Activated CD4-positive, alpha-beta T cell treated with anti-CD3 and anti-CD28 coated beads, Interleukin-10, Interleukin-2, amounts not matched to agents 100 ng/mL and 50 ng/mL, durations not matched to agents 16 hours and 8 hours (primary cell): ENCODE results near the gene PALMD.
A peak's percentile ranks its signal among the peaks of the same experiment; 100 is the strongest.

Experiments used
- DNase-seq: peaks from one replicate; pipeline ENCODE4 v3.0.0-alpha.2; 2020

The PALMD gene

DNA sequence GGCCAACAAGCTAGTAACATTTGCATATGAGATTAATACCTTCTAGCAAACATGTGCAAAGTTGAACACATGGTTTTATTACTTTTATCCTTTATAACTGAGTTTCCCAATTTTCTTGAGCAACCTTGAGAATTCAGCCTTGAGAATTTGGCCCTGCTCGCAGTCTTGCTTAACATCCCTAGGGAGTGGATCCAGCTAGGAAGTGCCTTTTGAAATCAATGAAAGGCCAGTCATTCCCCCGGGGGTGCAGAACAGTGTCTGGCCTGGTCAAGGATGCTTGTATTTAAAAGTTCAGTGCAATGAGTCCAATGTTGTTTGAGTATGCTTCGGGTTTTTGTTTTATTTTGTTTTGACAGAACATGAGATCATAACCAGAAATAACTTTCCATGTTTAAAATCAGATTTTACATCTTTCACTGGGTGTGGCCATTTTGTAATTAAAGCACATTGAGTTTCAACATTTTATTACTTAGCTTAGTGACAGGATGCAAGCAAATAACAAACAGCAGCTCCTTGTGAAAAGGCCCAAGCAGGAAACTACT is 16.7 kb downstream of the PALMD start:
- DNase-seq = no peak

DNA sequence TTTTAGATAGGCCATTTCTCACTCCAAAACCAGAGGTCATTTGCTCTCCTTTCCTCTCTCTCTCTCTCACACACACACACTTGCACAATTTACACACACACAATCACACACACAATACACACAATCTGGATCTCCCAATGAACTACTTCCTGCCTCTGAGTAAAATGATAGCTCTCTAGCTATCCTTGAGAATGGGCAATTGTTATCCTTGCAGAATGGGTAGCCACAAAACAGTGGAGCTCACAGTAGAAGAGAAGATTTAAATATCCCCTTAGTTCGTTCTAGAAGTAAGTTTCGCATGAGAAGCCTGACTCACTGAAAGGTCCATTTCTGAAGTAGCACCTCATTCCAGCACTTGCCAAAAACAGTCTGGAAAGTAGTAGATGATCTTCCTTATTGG is 17.6 kb downstream of the PALMD start:
- DNase-seq = no peak

DNA sequence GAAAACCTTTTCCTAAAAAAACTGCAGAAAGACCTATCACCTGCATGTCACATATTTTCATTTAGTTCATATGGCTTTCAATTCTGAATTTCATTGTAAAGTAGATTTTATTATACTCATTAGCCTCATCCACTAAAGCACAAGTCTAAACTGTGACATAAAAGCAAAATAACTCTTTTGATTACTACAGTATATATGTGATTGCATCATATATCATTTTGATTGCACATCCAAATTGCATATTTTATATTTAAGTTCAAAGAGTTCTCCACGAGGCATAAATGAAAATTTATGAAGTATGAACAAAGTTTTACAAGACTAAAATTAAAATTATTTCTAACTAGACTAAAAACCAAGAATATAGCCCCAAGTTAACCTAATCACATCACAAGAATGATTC is 19.3 kb downstream of the PALMD start:
- DNase-seq = no peak

DNA sequence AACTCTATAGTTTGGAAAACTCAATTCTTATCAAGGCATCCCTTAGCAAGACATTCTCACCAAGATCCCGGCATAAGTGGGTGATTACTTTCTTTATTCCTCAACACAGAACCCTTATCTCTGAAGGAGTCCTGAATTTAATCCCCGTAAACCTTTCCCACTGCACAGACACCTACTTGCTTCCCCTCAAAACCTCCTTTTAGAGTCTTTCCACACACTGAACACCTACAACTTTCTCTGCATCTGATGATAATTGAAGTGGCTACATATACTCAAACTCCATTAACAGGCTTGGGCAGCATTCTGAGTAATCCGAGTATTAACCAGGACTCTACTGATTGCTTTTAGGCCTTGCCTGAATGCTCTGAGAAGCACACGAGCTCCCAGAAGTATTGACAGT is 23.5 kb downstream of the PALMD start:
- no peak for DNase-seq

DNA sequence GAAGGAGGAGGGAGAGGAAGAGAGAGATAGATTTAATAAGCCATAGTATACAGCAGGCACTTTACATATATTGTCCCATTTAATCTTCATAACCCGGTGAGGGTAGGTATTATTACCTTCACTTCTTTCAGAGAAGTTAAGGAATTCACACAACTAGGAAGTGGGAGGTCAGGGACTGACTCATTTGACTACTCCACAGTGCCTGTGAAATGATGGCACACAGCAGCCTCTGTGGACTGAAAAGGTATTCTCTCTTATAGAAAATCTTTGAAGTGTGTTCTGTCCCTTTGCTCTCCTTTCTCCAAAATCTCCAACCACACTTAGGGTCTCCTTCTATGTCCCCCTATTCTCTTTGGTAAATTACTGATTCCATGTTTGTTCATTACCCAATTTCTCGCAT is 23.9 kb downstream of the PALMD start:
- no peak for DNase-seq

DNA sequence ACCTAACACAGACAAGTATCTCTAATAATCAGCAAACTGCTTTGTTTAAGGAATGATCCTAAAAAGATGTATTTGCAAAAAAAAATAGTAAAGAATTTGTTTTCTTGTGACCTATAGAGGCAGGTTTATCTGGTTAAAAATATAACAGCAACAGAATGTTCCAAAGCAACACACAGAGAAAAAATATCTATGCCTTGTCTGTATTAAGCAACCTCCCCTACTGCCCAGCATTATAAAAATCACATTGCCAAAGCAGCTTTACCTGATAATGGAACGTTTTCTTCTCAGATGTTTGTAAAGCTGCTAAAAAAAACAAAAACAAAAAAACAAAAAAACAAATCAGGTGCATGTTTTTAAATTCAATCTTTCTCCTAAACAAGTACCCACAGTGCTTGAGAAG is 24.7 kb downstream of the PALMD start:
- no peak for DNase-seq

DNA sequence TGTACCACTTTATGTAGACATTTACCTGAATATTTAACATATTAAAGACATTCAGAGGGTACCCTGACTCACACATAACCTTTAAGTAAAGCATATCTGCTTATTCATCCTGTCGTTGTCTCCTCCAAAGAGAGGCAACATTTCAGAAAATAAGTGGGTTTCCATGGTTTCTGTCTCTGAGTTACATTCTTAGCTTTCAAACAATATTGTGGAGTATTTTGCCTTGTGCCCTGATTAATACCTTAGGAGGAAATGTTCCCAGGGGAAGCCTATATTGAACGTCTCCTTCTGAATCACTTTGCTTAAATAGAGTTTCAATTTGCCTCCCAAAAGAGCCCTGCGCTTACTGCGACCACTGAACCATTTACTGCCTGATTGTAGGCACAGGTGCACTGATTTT is 26.1 kb downstream of the PALMD start:
- DNase-seq = no peak

DNA sequence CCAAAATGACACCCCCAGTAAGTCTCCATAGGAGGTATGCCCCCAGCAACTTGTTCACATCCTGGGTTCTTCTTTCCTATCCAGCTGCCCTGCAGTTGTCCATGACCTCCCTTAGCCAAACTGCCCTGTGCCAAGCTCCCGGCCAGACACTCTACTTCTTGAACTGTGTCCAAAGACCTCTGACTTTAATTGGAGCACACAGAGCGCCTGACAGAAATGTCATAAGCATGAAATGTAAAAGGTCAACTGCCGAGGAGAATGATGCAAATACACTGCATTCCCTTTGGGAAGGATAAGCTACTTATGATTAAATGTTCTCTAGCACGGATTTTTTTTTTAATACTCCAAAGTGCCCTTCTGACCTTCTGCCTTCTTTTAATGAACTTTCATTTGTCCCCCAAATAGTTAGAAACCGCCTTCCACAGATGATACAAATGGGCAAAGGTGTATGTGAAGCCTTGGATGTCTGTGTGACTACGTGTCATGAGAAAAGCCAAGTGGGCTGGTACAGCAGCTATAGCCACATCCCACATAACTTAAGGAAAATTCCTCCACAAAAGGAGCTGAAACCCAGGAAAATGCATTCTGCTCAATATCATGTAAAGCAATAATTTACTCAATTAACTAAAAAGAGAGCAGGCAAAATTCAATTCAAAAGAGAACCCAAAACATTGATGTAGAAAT is 26.8 kb downstream of the PALMD start:
- DNase-seq = no peak

DNA sequence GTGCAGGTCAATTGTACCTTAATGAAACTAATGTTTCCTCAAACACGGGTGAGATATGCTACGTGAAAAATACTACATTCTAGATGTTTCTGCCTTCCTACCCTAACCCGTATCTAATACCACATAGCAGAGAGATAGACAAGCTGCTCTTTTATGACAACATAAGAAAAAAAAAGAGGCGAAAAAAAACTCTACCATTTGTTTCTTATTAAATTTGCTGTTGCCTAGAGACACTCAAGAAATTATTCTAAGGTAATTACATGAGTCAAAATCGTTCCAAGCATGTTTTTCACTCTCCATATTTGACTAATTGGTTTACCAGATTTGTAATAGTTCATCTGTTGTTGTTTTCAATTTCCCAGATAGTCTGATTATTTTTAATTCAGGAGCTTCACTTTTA is 27.4 kb downstream of the PALMD start:
- no peak for DNase-seq

DNA sequence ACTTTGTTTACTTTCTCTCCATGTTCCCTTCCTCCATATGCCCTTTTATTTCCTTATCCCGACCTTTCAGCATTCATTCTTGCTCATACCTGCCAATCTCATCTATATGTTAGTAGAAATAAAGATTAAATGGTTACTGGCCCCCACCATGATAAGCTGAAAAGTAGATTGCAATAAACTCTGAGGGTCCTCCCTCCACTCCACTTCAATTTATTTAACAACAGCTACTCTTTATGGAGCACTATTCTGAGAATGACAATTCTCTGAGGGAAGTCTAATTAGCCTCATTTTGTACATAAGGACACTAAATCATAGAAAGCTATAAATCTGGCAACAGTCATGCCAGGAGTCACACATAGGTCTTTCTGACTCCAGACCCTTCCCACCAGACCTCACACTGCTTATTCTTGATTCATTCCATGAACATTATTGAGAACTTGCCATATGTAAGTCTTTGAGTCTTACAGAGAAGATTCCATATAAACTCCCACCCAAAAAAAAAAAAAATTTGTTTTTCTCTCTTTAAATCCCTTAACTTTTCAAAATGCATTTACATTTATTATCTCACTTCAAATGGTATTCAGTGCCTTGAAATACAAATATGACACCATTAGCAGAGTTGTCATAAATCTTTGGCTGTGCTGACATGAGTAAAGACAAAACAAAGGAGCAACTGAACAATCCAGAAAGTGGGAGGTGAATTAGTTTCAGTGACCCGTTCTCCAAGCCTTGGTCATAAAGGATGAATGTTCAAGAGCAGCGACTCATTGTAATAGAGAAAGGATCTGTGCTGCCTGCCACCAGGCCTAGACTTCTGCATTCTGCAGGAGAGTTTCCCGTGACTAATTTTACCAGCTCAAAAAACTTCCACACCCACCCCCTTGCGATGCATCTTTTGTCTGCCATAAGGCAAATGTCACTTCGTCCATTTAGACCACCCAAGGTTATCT is 28.5 kb downstream of the PALMD start:
- peak; percentile 26 for DNase-seq

DNA sequence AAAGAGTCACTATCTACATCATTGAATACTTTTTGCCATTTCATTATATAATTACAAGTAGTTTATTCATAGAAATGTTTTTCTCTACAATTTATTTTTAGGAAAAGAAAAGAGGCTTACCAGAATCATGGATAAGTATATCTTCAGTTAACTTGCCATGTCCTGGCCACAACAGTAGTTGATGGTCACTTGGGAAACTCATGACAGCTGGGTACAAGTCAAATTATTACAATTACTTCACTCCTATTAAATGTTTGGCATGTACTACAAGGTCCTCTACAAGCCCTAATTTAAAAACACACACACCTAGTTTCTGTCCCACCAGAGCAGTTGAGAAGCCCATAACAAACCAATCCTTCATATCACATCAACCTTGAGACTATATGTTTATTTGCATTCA is 29.4 kb downstream of the PALMD start:
- DNase-seq = no peak

DNA sequence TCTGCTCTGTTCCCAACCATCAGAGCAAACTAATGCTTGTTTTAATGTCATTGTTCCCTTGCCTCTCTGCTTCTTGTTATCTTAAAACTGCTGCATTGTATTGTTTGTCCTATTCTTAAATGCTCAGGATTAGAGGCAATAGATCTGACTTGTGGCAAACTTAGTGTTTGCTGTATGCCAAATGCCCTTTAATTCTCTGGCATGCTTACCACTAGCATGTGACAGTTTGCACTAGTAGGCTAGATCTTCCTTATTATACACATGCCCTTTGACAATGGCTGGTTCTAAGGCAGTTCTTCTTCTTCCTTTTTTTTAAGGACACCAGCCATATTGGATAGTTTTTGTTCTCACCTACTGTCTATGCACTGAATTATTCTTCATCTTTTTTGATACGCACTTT is 30.1 kb downstream of the PALMD start:
- no peak for DNase-seq

DNA sequence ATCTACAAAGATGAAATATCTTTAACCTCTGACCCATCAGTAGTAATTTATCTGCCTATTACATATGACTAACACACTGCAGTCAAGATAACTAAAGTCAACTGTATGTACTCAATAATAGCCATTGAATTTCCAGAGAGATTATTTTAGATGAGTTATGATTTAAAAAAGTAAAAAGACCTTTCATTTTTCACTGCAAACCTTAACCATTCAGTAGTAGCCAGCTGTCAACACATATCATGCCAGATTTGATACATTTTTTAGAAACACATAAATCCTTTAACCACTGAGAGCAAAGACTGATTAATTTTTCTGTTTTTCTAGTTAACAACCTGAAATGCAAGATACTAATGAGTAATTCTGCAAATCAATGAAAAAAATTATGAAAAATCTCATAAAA is 31.0 kb downstream of the PALMD start:
- no peak for DNase-seq

DNA sequence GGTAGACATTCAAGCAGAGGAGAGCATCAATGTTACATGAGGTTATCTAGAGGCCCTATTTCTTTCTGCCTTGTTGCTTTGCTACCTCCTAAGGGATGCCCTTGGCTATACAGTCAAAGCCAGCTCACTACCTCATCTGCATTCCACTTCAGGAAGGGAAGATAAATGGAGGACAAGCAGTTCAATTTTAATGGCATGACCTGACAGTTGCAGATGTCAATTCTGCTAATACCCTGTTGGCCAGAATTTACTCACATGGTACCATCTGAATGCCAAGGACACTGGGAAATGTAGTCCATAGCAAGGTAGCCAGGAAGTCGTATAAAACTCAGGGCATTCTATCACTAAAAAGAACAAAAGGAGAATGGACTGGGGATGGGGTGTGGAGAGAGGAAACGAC is 31.5 kb downstream of the PALMD start:
- no peak for DNase-seq

DNA sequence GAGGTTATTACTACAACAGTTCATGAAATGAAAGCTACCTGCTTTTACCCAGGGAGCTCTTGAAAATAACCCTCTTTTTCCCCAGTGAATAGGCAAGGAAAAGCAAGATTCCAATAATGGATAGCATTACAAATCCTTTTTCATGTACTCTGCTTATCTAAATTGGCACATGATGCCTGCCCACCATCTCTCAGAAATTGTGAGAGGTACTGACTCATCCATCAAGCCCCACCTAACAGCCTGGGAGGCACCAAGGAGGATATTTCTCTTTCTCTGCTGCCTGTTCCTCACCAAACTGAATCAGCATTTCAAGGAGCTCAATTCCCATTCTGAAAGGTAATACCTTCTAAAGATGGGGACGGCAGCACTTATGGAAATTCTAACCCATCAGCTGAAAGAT is 34.4 kb downstream of the PALMD start:
- no peak for DNase-seq

DNA sequence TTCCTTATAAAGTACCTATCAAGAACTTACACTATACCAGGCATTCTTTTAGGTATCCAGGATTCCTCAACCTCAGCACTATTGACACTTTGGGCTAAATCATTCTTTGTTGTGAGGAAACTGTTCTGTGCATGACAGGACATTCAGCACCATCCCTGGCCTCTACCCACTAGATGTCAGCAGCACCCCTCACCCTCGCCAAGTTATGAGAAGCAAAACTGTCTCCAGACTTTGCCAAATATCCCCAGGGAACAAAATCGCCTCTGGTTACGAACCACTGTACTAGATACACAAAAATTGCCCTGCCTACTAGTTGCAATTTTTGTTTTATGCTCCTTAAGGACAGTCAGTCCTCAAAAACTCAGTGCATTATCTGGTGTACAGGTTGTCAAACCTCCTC is 35.7 kb downstream of the PALMD start:
- DNase-seq = no peak

DNA sequence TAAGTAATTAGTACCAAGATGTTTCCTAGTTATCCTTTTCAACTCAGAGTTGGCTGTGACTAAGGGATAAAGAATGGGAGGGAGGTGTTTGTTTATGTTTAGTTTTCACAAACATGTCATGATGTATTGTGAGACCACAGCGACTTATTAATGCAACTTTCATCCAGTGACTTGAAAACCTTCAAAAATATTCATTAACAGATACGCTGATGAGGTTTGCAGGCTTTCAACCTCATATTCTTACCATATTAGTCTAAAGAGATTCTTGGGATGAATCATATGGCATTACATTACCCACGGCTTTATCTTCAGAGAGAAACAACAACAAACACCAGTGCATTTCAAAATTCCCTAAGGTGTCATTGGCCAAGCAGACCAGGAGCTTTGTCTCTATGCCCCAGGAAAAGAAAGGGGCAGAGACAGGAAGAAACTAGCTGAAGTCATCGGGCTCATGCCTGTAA is 36.4 kb downstream of the PALMD start:
- no peak for DNase-seq

DNA sequence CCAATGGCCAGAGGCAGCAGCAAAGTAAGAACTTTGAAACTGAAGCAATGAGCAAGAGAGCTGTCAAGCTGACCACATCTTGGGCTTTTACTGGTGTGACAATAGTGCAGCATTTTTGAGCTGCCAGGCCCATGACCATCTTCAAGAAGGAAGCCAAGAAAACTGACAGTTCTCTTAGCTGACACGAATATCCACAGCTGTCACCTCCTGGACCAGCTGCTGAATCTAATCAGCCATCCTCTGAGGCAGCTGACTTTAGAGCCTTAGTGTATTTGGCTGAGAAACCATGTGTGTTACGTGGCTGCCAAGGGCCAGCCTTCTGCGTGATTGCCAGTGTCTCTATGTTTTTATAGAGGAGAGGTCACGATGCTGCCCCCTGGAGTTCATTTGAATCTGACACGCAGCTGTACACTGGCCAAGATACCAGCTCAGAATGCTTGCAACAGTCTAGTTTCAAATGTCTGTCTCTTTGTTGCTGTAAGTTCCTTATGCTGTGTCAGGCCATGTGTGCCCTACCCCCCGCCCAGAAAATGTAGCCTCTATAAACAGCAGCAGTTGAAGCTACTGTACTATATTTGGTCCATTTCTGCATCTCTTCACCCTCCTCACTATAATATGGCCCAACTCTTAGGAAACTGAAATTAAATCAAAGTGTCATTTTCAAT is 39.7 kb downstream of the PALMD start:
- DNase-seq = peak; percentile 66

DNA sequence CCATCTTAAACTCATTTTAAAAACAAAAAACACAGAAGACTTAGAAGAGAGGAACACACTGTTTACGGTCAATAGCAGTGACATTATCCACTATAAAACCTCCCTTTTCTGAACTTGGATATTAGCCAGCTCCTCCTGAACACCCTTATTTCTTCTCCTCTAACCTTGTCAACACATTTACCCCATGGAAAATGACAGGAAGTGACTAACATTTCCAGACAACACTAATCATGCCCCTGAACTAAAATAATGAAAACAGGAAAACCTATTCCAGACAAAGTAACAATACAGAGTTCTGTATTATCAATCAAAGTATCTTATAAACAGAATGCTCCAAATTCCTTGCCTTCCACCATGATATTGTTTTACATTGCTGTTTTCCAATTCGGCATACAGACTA is 45.3 kb downstream of the PALMD start:
- no peak for DNase-seq

DNA sequence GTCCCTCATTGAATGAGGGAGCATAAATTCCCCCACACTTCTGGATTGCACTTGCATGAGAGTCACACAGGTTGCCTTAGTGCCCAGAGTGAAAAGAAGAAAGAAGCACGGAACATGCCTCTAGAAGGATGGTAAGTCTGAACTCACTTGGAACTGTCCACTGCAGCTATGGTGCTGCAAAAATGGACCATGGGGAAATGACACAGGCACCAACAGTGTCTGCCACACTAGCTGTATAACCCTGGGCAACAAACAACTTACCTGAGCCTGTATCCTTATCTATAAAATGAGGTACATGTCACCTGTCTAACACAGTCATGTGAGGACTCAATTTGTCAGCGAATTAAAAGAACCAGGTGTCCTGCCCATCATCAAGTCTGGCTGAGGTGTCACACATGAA is 50.7 kb downstream of the PALMD start:
- DNase-seq = no peak

DNA sequence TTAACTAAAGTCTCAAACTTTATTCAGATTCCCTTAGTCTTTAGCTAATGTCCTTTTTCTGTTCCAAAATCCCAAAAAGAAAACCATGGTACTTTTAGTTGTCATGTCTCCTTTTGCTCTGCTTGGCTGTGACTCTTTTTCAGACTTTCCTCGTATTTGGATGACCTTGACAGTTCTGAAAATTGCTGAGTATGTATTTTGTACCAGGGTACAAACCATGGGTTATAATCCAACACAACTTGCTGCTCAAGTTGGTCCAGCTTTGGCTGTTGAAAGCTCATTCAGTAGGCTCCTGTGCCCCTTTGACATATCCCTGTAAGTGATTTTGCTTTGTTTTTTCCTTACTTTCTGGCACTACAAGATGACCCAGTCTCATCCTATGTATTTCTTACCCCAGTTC is 51.7 kb downstream of the PALMD start:
- no peak for DNase-seq

DNA sequence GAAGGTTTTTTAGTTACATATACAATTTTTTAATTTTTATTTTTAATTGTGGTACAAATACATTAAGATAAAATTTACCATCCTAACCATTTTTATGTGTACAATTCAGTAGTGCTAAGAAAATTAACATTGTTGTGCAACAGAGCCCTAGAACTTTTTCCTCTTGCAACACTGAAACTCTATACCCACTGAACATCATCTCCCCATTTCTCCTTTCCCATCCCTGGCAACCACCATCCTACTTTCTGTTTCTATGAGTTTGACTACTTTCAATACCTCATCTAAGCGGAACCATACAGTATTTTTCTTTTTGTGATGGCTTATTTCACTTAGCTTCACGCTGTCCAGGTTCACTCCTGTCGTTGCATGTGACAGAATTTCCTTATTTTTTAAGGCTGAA is 54.1 kb downstream of the PALMD start:
- no peak for DNase-seq

DNA sequence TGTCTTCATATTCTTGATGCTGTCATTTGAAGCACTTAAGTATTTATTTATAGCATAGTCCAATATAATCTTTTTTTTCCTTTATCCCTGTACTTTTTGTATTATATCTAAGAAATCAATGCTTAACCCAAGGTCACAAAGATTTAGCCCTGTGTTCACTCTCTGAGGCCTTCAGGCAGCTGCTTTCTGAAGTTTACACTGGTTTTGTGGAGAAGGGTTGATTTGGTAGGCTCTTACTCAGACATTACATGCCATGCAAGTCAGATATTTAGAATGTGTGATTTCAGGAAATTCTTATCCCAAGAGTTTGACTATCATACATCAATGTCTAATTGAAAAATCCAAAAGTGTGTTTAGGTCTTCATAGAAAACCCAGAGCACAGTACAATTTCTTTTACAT is 56.3 kb downstream of the PALMD start:
- DNase-seq = no peak
